Left lung (tissue), 14 donors: ENCODE data around the gene NKX2-2. TPM values are rescaled to one million over a fixed set of nuclear protein-coding genes. Genes with fewer than 3 reads are reported as not detected.

Source experiments
- ATAC-seq: fragments of 200-7000 bp; cut with Tn5 transposase; one replicate; pipeline ENCODE4 v1.9.1; 2020; ENCODE audit warnings: moderate library complexity
- DNase-seq, 4 donors: peaks; one replicate each; pipeline ENCODE4 v3.0.0-alpha.2; 2013 to 2020
- H3K27ac ChIP-seq, 2 donors: fragments of 200-600 bp; sonication (generic) in 1 of 2; one replicate each; pipeline versions ENCODE4 v1.5.0 to v1.8.0; 2020 to 2021
- H3K27me3 ChIP-seq, 2 donors: fragments of 200-600 bp; sonication (generic) in 1 of 2; one replicate each; pipeline versions ENCODE4 v1.5.0 to v1.8.0; 2020 to 2021
- H3K36me3 ChIP-seq, 2 donors: fragments of 200-600 bp; sonication (generic) in 1 of 2; one replicate each; pipeline versions ENCODE4 v1.5.0 to v1.8.0; 2020 to 2021
- H3K4me1 ChIP-seq, 2 donors: fragments of 200-600 bp; one replicate each; pipeline ENCODE4 v1.8.0; 2021
- H3K4me3 ChIP-seq, 2 donors: fragments of 200-600 bp; sonication (generic) in 1 of 2; one replicate each; pipeline versions ENCODE4 v1.5.0 to v1.8.0; 2020 to 2021; ENCODE audit warnings: mild to moderate bottlenecking in 1 of 2
- H3K9me3 ChIP-seq, 2 donors: fragments of 200-600 bp; sonication (generic) in 1 of 2; one replicate each; pipeline versions ENCODE4 v1.5.0 to v1.8.0; 2020 to 2021
- CTCF ChIP-seq, 2 donors: fragments of 200-600 bp; sonication (generic) in 1 of 2; IDR thresholded peaks; one replicate each; pipeline versions ENCODE4 v1.5.0 to v1.8.0; 2021; ENCODE audit warnings: antibody characterized with exemption in 2 of 2
- intact Hi-C, 2 donors: fragments of 100-400 bp; cut with DNase I; formaldehyde crosslinking; loops; one replicate each; pipeline versions ENCODE4 v1.11.2 to v1.14.2; 2022
- long read RNA-seq, 12 donors: library from polyadenylated mRNA in 2 of 12; unstranded in 2 of 12; transcript quantifications; one replicate each; pipeline ENCODE4 v2.0.0 and lab custom pipeline, GENCODE V29; 2019 to 2026
- polyA plus RNA-seq, 6 donors: library from polyadenylated mRNA; unstranded; fragments of 120-200 nt; gene quantifications; one replicate each; pipeline ENCODE4 v1.2.1, GENCODE V29; 2013; ENCODE audit not compliant: insufficient read length in 6 of 6
- total RNA-seq, 2 donors: library from RNA; stranded (reverse); fragmentation: NEBNext Ultra II Directional; extraction: Animal tissue kit (Norgen Biotek cat#: 25700); gene quantifications; one replicate each; pipeline ENCODE4 v1.2.1, GENCODE V29; 2021
- donor health status: DM: no; HTN: yes; CAD: no.
- donor health status: DM: no; HTN: no; CAD: no.

NKX2-2 gene
- total RNA-seq: not detected
- under 1 TPM; 0.11 to 0.24 (median 0.15) TPM for polyA plus RNA-seq
- long read RNA-seq, donor 1: 0 reads
- long read RNA-seq, donor 2: 0 reads
- long read RNA-seq, donor 3: 0 reads
- long read RNA-seq, donor 4: 0 reads
- long read RNA-seq, donor 5: 0 reads
- long read RNA-seq, donor 6: 0 reads
- long read RNA-seq, donor 7: 0 reads
- long read RNA-seq, donor 8: 0 reads
- long read RNA-seq, donor 9: 0 reads
- long read RNA-seq, donor 10: 0 reads
- long read RNA-seq, donor 11: 0 reads
- long read RNA-seq, donor 12: 0 reads

DNA sequence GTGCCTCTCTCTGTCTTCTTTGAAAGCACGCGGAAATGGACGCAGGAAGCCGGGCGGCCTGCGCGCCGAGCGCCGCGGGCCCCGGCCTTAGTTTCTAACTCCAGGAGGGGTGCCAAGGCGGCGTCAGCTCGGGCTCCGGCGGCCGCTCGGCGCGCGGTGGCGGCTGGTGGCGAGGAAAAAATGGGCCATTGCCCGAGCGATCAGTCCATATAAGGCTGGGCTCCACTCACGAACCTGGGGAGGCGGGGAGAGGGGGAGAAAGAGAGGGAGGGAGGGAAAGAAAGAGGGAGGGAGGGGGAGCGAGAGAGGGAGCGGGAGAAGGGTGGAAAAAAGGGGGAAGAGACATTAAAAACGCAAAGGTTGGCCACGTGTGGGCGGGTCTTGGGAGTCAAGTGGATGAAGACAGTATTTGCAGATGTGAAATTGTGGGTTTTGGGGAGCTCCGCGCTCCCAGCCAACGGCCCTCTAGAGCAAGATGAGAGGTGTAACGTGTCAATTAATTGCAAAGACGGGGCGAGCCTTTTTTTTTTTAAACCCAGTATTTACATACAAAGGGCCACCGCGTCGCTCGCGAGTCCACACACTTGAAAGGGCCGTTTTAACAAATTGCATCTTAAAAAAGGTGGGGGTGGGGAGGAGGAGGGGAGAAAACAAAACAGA, at the start of gene NKX2-2:
Gene NKX2-2, minus strand, starts transcription at position 184 of the 660 bp plus-strand sequence. CDS start 395 bp downstream, outside the sequence.
- ATAC-seq (no peak), DNase-seq (peak in 1 of 4 donors; percentile 57)
- no peaks in the 10 kb centered on the region for H3K36me3 ChIP-seq
- intact Hi-C loops: no loop called here
- no peaks in the 10 kb centered on the region for H3K9me3 ChIP-seq
- H3K27ac ChIP-seq: no peak within 1 kb of the TSS
- peaks cover 12 to 55% of the 10 kb centered on the region in 2 donors for H3K4me1 ChIP-seq
- no peak within 1 kb of the TSS for H3K4me3 ChIP-seq
- peaks cover 99 to 100% of the 10 kb centered on the region in 2 donors for H3K27me3 ChIP-seq
- TF ChIP-seq CTCF (IDR thresholded peaks at IDR 0.05): no peak

DNA sequence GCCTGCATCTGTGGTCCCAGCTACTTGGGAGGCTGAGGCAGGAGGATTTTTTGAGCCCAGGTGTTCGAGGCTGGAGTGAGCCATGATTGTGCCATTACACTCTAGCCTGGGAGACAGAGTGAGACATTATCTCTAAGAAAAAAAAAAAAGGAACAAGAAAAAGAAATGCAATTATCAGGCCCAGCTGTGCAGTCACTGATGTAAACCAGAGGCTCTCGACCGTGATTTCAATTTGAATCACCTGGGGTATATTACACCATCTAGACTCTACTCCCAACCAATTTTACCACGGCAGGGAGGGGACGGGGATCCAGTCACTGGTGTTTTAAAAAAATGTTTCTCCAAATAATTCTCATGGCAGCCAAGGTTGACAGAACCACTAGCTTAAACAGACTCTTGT, 48.8 kb upstream of the NKX2-2 start:
- TF ChIP-seq CTCF (IDR thresholded peaks at IDR 0.05): no peak
- Histone ChIP-seq H3K36me3 (no peaks in the 10 kb centered on the region), H3K4me1 (no peaks in the 10 kb centered on the region), H3K27ac (no peak overlapping the region), H3K4me3 (no peak overlapping the region), H3K9me3 (no peaks in the 10 kb centered on the region), H3K27me3 (peaks cover 5 to 88% of the 10 kb centered on the region in 2 donors)
- ATAC-seq (no peak), DNase-seq (no peak)
- intact Hi-C loops: no loop called here

DNA sequence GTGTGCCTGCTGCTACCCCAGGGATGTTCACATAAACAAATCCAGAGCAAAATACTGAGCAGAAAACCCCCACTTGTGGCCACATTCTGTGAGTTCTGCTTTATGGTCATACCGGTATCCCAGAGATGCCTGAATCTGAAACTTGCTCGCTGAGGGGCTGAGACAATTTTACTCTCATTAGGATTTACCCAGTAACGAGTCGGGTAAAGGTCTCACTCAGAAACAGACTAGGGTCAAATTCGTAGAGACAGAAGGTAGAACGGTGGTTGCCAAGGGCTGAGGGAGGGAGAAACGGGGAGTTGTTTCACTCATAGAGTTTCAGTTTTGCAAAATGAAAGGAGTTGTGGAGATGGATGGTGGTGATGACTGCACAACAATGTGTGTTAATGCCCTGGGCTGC, 45.4 kb upstream of the NKX2-2 start:
- H3K27ac ChIP-seq: no peak overlapping the region
- H3K4me1 ChIP-seq: no peaks in the 10 kb centered on the region
- H3K4me3 ChIP-seq: no peak overlapping the region
- ATAC-seq (no peak), DNase-seq (no peak)
- intact Hi-C loops: no loop called here
- peaks cover 0 to 68% of the 10 kb centered on the region in 2 donors for H3K27me3 ChIP-seq
- no peak for TF ChIP-seq CTCF (IDR thresholded peaks at IDR 0.05)
- no peaks in the 10 kb centered on the region for H3K36me3 ChIP-seq
- H3K9me3 ChIP-seq: no peaks in the 10 kb centered on the region

DNA sequence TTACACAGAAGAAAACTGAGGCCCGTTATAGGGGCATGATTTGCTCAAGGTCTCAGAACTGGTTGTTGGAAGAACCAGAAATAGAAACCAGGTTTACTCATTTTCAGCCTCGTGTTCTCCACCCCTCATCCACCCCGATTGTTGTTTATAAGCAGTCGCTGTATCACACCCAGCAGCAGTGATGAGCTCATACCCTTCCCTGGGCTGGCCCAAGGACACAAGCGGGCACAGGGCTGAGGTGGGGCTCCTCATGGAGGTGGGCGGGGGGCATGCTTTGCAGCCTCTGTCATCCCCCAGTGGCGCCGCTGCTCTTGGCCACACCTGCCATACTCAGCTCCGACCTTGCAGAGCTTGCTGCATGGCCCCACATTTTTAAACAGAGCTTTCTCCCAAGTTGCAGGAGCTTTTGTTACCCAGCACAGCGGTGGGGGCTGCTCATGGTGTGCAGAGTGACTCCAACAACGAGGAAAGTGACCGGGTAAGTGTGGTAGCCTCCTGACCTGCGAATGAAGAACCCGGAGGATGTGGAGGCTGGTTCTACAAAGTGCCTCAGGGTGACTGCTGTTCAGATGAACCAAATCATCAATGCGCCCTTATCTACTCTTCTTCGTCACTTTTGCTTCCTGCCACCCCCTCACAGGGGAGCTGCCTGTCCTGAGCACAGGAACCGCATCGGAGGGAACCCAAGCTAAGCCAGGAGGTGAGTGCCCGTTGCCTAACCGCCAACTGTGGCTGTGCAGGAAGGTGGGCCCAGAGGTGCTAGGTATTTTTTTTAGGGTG, 43.6 kb upstream of the NKX2-2 start:
- no peak overlapping the region for H3K27ac ChIP-seq
- no peaks in the 10 kb centered on the region for H3K4me1 ChIP-seq
- no peak overlapping the region for H3K4me3 ChIP-seq
- DNase-seq (no peak), ATAC-seq (no peak)
- H3K36me3 ChIP-seq: no peaks in the 10 kb centered on the region
- no peak for TF ChIP-seq CTCF (IDR thresholded peaks at IDR 0.05)
- no peaks in the 10 kb centered on the region for H3K9me3 ChIP-seq
- intact Hi-C loops: no loop called here
- H3K27me3 ChIP-seq: peaks cover 0 to 65% of the 10 kb centered on the region in 2 donors

DNA sequence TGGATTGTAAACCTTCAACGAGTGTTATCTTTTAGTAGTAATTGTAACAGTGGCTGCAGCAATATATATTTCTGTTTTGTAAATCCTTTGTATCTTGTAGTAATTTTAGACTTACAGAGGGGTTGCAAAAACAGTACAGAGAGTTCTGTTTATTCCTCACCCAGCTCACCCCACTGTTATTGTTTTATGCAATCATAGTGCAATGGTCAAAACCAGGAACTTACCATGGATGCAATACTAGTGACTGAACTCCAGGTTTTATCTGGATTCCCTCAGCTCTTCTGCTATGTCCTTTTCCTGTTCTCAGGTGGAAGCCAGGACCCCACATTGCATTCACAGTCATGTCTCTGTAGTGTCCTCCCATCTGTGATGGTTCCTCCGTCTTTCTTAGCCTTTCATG, 42.5 kb upstream of the NKX2-2 start:
- TF ChIP-seq CTCF (IDR thresholded peaks at IDR 0.05): no peak
- DNase-seq (no peak), ATAC-seq (no peak)
- no peak overlapping the region for H3K27ac ChIP-seq
- no peaks in the 10 kb centered on the region for H3K36me3 ChIP-seq
- intact Hi-C loops: no loop called here
- no peaks in the 10 kb centered on the region for H3K9me3 ChIP-seq
- H3K4me3 ChIP-seq: no peak overlapping the region
- no peaks in the 10 kb centered on the region for H3K4me1 ChIP-seq
- H3K27me3 ChIP-seq: peaks cover 0 to 68% of the 10 kb centered on the region in 2 donors
